ENCODE data around the gene CCL27. TPM values are rescaled to one million over a fixed set of nuclear protein-coding genes. Genes with fewer than 3 reads are reported as not detected.

Gene CCL27
- total RNA-seq, 1 experiment from 2014 or later: 0.68 TPM

DNA sequence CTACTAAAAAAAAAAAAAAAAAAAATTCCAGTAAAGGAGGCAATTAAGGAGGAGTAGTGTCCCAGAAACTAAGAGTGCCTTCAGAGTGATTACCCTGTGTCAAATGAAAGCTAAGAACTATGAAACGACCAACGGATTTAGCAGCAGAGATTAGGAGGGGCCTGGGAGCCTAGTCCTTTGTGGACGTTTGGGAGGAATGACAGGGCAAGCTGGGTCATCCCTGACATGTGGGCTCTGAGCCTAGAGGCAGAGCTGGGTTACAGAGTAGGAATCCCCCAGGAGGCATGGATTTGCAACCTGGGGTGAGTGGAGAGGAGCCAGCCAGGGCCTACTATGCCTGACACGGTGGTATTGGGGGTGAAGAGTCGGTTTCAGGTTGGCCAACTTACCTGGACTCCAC lies 29.3 kb downstream of the CCL27 start (continued):
- no peak for TF ChIP-seq ERG (CRISPR knock-in tag; IDR thresholded peaks at IDR 0.05)
- TF ChIP-seq FOXP1 (CRISPR knock-in tag; IDR thresholded peaks at IDR 0.05; ENCODE audit: borderline replicate concordance): no peak
- TF ChIP-seq ZNF425 (CRISPR knock-in tag; conservative IDR thresholded peaks at IDR 0.05): no peak
- no peak for TF ChIP-seq RELA (CRISPR knock-in tag; IDR thresholded peaks at IDR 0.05; ENCODE audit: borderline replicate concordance)
- TF ChIP-seq EMX1 (CRISPR knock-in tag; IDR thresholded peaks at IDR 0.05): no peak
- no peak for TF ChIP-seq NFYB (CRISPR knock-in tag; conservative IDR thresholded peaks at IDR 0.05; ENCODE audit: low read depth)
- no peak for TF ChIP-seq HMGXB4 (CRISPR knock-in tag; IDR thresholded peaks at IDR 0.05)
- TF ChIP-seq ZNF263 (CRISPR knock-in tag; IDR thresholded peaks at IDR 0.05; ENCODE audit: low read depth): no peak

- ATAC-seq: no peak
- H3K27ac Mint-ChIP-seq: no peak overlapping the region
- H3K27me3 Mint-ChIP-seq (ENCODE audit: low read depth): peaks cover 72% of the 10 kb centered on the region
- no peak for DNase-seq (ENCODE audit: low spot score)
- H3K36me3 Mint-ChIP-seq: peaks cover 4% of the 10 kb centered on the region
- no peak for TF ChIP-seq NFATC4 (CRISPR knock-in tag; IDR thresholded peaks at IDR 0.05)
- no peak for TF ChIP-seq SOX15 (CRISPR knock-in tag; IDR thresholded peaks at IDR 0.05)
- no peak for TF ChIP-seq ZNF671 (CRISPR knock-in tag; IDR thresholded peaks at IDR 0.05)
- TF ChIP-seq, protein P1, sequence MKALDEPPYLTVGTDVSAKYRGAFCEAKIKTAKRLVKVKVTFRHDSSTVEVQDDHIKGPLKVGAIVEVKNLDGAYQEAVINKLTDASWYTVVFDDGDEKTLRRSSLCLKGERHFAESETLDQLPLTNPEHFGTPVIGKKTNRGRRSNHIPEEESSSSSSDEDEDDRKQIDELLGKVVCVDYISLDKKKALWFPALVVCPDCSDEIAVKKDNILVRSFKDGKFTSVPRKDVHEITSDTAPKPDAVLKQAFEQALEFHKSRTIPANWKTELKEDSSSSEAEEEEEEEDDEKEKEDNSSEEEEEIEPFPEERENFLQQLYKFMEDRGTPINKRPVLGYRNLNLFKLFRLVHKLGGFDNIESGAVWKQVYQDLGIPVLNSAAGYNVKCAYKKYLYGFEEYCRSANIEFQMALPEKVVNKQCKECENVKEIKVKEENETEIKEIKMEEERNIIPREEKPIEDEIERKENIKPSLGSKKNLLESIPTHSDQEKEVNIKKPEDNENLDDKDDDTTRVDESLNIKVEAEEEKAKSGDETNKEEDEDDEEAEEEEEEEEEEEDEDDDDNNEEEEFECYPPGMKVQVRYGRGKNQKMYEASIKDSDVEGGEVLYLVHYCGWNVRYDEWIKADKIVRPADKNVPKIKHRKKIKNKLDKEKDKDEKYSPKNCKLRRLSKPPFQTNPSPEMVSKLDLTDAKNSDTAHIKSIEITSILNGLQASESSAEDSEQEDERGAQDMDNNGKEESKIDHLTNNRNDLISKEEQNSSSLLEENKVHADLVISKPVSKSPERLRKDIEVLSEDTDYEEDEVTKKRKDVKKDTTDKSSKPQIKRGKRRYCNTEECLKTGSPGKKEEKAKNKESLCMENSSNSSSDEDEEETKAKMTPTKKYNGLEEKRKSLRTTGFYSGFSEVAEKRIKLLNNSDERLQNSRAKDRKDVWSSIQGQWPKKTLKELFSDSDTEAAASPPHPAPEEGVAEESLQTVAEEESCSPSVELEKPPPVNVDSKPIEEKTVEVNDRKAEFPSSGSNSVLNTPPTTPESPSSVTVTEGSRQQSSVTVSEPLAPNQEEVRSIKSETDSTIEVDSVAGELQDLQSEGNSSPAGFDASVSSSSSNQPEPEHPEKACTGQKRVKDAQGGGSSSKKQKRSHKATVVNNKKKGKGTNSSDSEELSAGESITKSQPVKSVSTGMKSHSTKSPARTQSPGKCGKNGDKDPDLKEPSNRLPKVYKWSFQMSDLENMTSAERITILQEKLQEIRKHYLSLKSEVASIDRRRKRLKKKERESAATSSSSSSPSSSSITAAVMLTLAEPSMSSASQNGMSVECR (CRISPR knock-in tag; IDR thresholded peaks at IDR 0.05; ENCODE audit: borderline replicate concordance): no peak
- no peak for TF ChIP-seq ZSCAN18 (CRISPR knock-in tag; IDR thresholded peaks at IDR 0.05)
- TF ChIP-seq AFF4 (CRISPR knock-in tag; IDR thresholded peaks at IDR 0.05; ENCODE audit: borderline replicate concordance): no peak
- TF ChIP-seq, protein P2, sequence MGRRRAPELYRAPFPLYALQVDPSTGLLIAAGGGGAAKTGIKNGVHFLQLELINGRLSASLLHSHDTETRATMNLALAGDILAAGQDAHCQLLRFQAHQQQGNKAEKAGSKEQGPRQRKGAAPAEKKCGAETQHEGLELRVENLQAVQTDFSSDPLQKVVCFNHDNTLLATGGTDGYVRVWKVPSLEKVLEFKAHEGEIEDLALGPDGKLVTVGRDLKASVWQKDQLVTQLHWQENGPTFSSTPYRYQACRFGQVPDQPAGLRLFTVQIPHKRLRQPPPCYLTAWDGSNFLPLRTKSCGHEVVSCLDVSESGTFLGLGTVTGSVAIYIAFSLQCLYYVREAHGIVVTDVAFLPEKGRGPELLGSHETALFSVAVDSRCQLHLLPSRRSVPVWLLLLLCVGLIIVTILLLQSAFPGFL (CRISPR knock-in tag; IDR thresholded peaks at IDR 0.05; ENCODE audit: borderline replicate concordance): no peak
- no peak for TF ChIP-seq ESRRA (CRISPR knock-in tag; IDR thresholded peaks at IDR 0.05; ENCODE audit: borderline replicate concordance)
- no peak for TF ChIP-seq NFYB (CRISPR knock-in tag; conservative IDR thresholded peaks at IDR 0.05; ENCODE audit: low read depth)
- H3K4me3 Mint-ChIP-seq: peak overlapping the region; percentile 73
- ChIA-PET CTCF (interaction anchor here (1.9 to 3.4 kb wide), 4 partner anchors 16 to 83 kb away, joined by 6 to 12 read pairs (median 9); partner anchors contain the start of gene GALT), POLR2A (interaction anchor here (0.6 kb wide), 1 partner anchor 227 kb away, joined by 5 read pairs; no protein-coding TSS in a partner anchor)
- peaks cover 24% of the 10 kb centered on the region for H3K4me1 Mint-ChIP-seq
- H3K9me3 Mint-ChIP-seq: no peaks in the 10 kb centered on the region
Observed at GRCh38 chr9:34630402-34631154, 31.9 kb downstream of the CCL27 start.
